ENCODE results near the gene SAXO1. TPM values are rescaled to one million over a fixed set of nuclear protein-coding genes. Genes with fewer than 3 reads are reported as not detected.

Gene SAXO1
- total RNA-seq, 1 donor from 2014 or later: 0.17 TPM

GRCh38 chr9:18905883-18906629 lies 127.0 kb downstream of the SAXO1 start:
- Mint-ChIP-seq H3K27me3 (ENCODE audit: low read depth) (no peaks in the 10 kb centered on the region), H3K4me1 (ENCODE audit: low read depth) (peaks cover 36% of the 10 kb centered on the region), H3K9me3 (ENCODE audit: low read depth) (peaks cover 21% of the 10 kb centered on the region), H3K4me3 (ENCODE audit: unreplicated experiment) (no peak overlapping the region), H3K27ac (ENCODE audit: unreplicated experiment) (no peak overlapping the region), H3K36me3 (ENCODE audit: low read depth) (peaks cover 4% of the 10 kb centered on the region)
- no peak for DNase-seq (ENCODE audit: low spot score)
- TF ChIP-seq CTCF (IDR thresholded peaks at IDR 0.05): no peak

- Mint-ChIP-seq H3K9me3 (ENCODE audit: low read depth) (peaks cover 24% of the 10 kb centered on the region), H3K27me3 (ENCODE audit: low read depth) (no peaks in the 10 kb centered on the region), H3K4me3 (ENCODE audit: unreplicated experiment) (no peak overlapping the region), H3K4me1 (ENCODE audit: low read depth) (peaks cover 28% of the 10 kb centered on the region), H3K27ac (ENCODE audit: unreplicated experiment) (peak overlapping the region; percentile 27), H3K36me3 (ENCODE audit: low read depth) (peaks cover 4% of the 10 kb centered on the region)
- DNase-seq (ENCODE audit: low spot score): no peak
- TF ChIP-seq CTCF (IDR thresholded peaks at IDR 0.05): no peak
Observed at GRCh38 chr9:18905028-18905882, 127.8 kb downstream of the SAXO1 start.

GRCh38 chr9:18903450-18903849 lies 129.6 kb downstream of the SAXO1 start:
- Mint-ChIP-seq H3K9me3 (ENCODE audit: low read depth) (peaks cover 32% of the 10 kb centered on the region), H3K4me3 (ENCODE audit: unreplicated experiment) (no peak overlapping the region), H3K36me3 (ENCODE audit: low read depth) (peaks cover 4% of the 10 kb centered on the region), H3K4me1 (ENCODE audit: low read depth) (peaks cover 28% of the 10 kb centered on the region), H3K27me3 (ENCODE audit: low read depth) (no peaks in the 10 kb centered on the region), H3K27ac (ENCODE audit: unreplicated experiment) (no peak overlapping the region)
- no peak for TF ChIP-seq CTCF (IDR thresholded peaks at IDR 0.05)
- no peak for DNase-seq (ENCODE audit: low spot score)

- TF ChIP-seq CTCF (IDR thresholded peaks at IDR 0.05): no peak
- no peak overlapping the region for H3K27ac Mint-ChIP-seq (ENCODE audit: unreplicated experiment)
- H3K36me3 Mint-ChIP-seq (ENCODE audit: low read depth): peaks cover 10% of the 10 kb centered on the region
- no peaks in the 10 kb centered on the region for H3K4me1 Mint-ChIP-seq (ENCODE audit: low read depth)
- H3K27me3 Mint-ChIP-seq (ENCODE audit: low read depth): no peaks in the 10 kb centered on the region
- no peak overlapping the region for H3K4me3 Mint-ChIP-seq (ENCODE audit: unreplicated experiment)
- no peak for DNase-seq (ENCODE audit: low spot score)
- peaks cover 37% of the 10 kb centered on the region for H3K9me3 Mint-ChIP-seq (ENCODE audit: low read depth)
Observed at GRCh38 chr9:18896531-18897179, 136.4 kb downstream of the SAXO1 start.

GRCh38 chr9:18896004-18896403 lies 137.0 kb downstream of the SAXO1 start:
- no peak for DNase-seq (ENCODE audit: low spot score)
- peaks cover 32% of the 10 kb centered on the region for H3K9me3 Mint-ChIP-seq (ENCODE audit: low read depth)
- TF ChIP-seq CTCF (IDR thresholded peaks at IDR 0.05): no peak
- no peak overlapping the region for H3K4me3 Mint-ChIP-seq (ENCODE audit: unreplicated experiment)
- no peaks in the 10 kb centered on the region for H3K27me3 Mint-ChIP-seq (ENCODE audit: low read depth)
- no peaks in the 10 kb centered on the region for H3K4me1 Mint-ChIP-seq (ENCODE audit: low read depth)
- no peak overlapping the region for H3K27ac Mint-ChIP-seq (ENCODE audit: unreplicated experiment)
- peaks cover 10% of the 10 kb centered on the region for H3K36me3 Mint-ChIP-seq (ENCODE audit: low read depth)

Measured in chondrocyte (in vitro differentiated cells).